HG03565 (cell line): ENCODE results near the gene B3GNT4.
A peak's percentile ranks its signal among the peaks of the same experiment; 100 is the strongest.
"Not testable (repeated sequence)": the region's sequence is repeated elsewhere in the genome, so short reads cannot be mapped to it uniquely, and the experiment has no call there.

Experiments
- ATAC-seq: cut with Tn5 transposase; IDR thresholded peaks from one replicate; pipeline ENCODE4 v1.9.1; 2021; ENCODE audit warnings: mild to moderate bottlenecking, moderate library complexity; ENCODE audit not compliant: unreplicated experiment

The B3GNT4 gene

GRCh38 chr12:122208073-122208820 lies 4.7 kb downstream of the B3GNT4 start:
- ATAC-seq, result no peak

GRCh38 chr12:122215771-122216170 lies 12.3 kb downstream of the B3GNT4 start:
- ATAC-seq, result no peak

DNA sequence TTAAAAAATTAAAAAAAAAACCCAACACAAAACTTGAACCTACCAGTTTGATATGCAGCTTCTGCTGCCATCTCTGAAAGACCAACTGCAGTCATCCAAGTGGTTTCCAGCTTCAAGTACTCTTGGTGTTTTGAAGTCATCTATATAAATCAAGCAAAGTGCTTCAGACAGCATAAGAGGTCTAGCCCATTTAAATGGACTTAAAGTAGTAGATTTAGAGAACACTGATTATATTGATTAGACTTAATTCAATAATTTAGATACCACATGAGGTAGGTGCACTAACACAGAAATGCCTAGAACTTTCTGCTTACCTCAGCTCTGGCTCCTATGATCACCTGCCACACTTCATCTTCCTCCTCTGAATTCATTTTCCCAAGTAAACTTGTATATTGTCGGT lies 12.9 kb downstream of the B3GNT4 start:
- no peak for ATAC-seq

DNA sequence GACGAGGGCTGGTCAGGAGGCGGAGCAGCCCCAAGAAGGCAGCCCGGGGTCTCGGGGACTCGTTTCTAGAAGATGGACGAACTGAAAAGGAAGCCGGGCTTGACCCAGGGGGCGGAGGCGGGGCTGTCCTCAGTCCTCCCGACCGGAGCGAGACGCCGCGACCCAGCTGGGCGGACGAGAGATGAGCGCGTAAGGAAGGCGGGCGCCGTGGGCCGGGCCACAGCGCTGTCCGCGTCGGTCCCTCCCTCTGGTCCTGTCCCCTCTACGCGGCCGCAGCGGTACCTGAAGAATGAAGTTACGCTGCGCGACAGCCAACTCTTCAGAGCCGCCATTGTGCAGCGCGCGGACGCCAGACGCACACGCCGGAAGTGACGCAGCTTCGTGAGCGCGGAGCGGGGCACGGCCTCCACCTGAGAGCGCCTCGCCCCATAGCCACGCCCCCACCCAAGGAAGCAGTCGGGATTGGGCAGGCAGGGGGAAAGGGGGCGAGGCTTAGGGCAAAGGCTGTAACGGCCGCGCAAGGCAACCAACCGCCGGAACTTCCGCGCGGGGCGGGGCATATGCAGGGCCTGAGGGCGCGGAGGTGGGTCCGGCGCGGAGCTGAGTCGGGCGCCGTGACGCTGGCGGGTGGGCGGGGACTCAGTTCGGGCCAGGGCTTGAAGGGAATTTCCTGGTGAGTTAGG lies 22.3 kb downstream of the B3GNT4 start, which contains the start of gene DIABLO:
Gene DIABLO (minus strand): TSS at position 370 of the 683 bp plus-strand sequence. CDS start 38 bp downstream, at position 332.
- peak; percentile 79 for ATAC-seq

- ATAC-seq, result no peak
These were observed 23.0 kb downstream of the B3GNT4 start for GRCh38 chr12:122226366-122227125.

- no peak for ATAC-seq
These were observed 23.8 kb downstream of the B3GNT4 start for GRCh38 chr12:122227341-122227740.

- ATAC-seq, result no peak
These were observed 24.6 kb downstream of the B3GNT4 start for GRCh38 chr12:122228092-122228491.

GRCh38 chr12:122230798-122231197 lies 27.3 kb downstream of the B3GNT4 start:
- no peak for ATAC-seq

GRCh38 chr12:122232691-122233090 lies 29.2 kb downstream of the B3GNT4 start:
- no peak for ATAC-seq

DNA sequence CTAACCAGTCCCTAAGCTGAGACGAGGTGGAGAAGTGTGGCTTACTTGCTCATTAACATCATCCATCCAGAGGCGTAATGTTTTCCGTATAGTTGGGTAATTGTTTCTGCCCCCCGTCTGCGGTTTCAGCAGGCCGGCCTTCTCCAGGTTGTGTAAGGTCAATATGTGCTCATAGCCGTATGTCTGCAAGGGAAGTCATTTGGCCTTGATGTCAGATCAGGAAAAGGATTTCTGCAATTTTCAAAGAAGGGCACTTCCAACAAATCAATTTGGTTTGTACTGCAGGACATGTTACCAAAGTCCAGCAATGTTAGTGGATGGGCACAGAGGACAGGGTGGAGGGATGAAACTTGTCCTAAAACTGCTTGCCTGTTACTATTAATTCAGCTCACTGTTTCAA lies 32.2 kb downstream of the B3GNT4 start:
- ATAC-seq, result no peak

GRCh38 chr12:122238861-122239260 lies 35.4 kb downstream of the B3GNT4 start:
- ATAC-seq, result no peak

DNA sequence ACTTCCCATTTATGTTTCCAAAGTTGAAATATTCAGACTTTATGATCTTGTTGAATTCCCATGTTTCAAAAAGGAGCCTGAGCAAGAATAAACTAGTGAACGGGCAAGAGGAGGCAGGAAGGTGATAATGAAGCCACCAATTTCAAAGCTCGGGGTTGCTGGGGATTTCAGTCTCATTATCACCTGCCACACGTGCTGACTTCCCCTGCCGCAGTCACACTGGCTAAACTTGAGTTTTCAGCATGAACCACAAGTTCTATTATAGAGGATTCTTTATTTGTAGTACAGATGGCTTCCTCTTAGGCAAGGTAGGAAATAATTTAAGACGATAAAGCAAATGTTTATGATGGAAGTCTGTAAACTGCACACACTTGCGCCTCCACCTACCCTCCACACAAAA lies 40.5 kb downstream of the B3GNT4 start:
- ATAC-seq, result no peak

- ATAC-seq, result no peak
These were observed 41.3 kb downstream of the B3GNT4 start for GRCh38 chr12:122244565-122245371.

DNA sequence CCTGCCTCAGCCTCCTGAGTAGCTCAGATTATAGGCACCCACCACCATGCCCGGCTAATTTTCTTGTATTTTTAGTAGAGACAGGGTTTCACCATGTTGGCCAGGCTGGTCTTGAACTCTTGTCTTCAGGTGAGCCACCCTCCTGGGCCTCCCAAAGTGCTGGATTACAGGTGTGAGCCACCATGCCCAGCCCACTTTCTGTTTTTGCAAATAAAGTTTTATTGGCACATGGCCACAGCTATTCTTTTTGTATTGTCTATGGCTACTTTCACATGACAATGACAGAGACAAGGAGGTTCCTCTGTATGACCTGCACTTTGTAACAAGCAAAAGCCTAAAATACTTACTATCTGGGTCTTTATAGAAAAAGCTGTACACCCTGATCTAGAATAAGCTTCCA lies 42.0 kb downstream of the B3GNT4 start:
- ATAC-seq, result no peak

- no peak for ATAC-seq
These were observed 46.5 kb downstream of the B3GNT4 start for GRCh38 chr12:122250047-122250446.

- no peak for ATAC-seq
These were observed 47.0 kb downstream of the B3GNT4 start for GRCh38 chr12:122250536-122250935.

DNA sequence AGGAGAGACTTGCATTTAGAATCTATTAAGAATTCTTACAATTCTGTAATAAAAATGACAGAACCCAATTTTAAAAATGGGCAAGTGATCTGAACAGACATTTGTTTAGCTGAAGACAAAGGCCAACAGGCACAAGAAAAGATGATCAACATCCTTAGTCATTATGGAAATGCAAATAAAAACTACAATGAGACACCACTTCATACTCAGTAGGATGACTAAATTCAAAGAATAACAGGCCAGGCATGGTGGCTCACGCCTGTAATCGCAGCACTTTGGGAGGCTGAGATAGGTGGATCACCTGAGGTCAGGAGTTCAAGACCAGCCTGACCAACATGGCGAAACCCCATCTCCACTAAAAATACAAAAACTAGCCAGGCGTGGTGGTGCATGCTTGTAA lies 55.0 kb downstream of the B3GNT4 start:
- not testable (repeated sequence) for ATAC-seq
